ENCODE results near the gene SLC6A4. TPM values are rescaled to one million over a fixed set of nuclear protein-coding genes. Genes with fewer than 3 reads are reported as not detected.

SLC6A4 gene
- total RNA-seq, 2 donors from 2014 or later, result 0.38 to 1.8 TPM

- H3K27ac Mint-ChIP-seq, result no peak overlapping the region
- Histone ChIP-seq H3K27ac (ENCODE audit: low read depth, low read length) (no peak overlapping the region), H3K9me3 (ENCODE audit: control insufficient read depth, low read length) (no peaks in the 10 kb centered on the region), H3K9ac (ENCODE audit: extremely low read depth, low read length, poor library complexity, severe bottlenecking) (no peak overlapping the region), H3K36me3 (ENCODE audit: control insufficient read depth, insufficient read depth, low read length) (no peaks in the 10 kb centered on the region), H3K4me3 (ENCODE audit: low read length) (no peak overlapping the region), H3K27me3 (ENCODE audit: control insufficient read depth, insufficient read depth, low read length, poor library complexity, severe bottlenecking) (no peaks in the 10 kb centered on the region), H3K4me1 (ENCODE audit: control insufficient read depth, insufficient read depth, low read length) (no peaks in the 10 kb centered on the region)
- TF ChIP-seq CTCF (conservative IDR thresholded peaks at IDR 0.05), result peak; percentile 52
- H3K4me3 Mint-ChIP-seq, result no peak overlapping the region
- no peaks in the 10 kb centered on the region for H3K9me3 Mint-ChIP-seq
- WGBS, 2 experiments (ENCODE audit: insufficient coverage in 1 of 2, insufficient read length in 1 of 2), result 88% methylated on average over 5 to 11 of the region's 11 CpGs
- peak; percentile 70 for DNase-seq
- peaks cover 6% of the 10 kb centered on the region for H3K27me3 Mint-ChIP-seq (ENCODE audit: insufficient read depth)
- no peaks in the 10 kb centered on the region for H3K4me1 Mint-ChIP-seq
- H3K36me3 Mint-ChIP-seq (ENCODE audit: low read depth), result no peaks in the 10 kb centered on the region
Observed at GRCh38 chr17:30212750-30213149, 22.7 kb downstream of the SLC6A4 start.

- H3K27ac ChIP-seq (ENCODE audit: low read depth, low read length), result no peak overlapping the region
- Mint-ChIP-seq H3K4me1 (no peaks in the 10 kb centered on the region), H3K27me3 (ENCODE audit: insufficient read depth) (peaks cover 6% of the 10 kb centered on the region), H3K36me3 (ENCODE audit: low read depth) (no peaks in the 10 kb centered on the region), H3K27ac (no peak overlapping the region), H3K9me3 (no peaks in the 10 kb centered on the region), H3K4me3 (no peak overlapping the region)
- 96 to 100% methylated on average over 3 to 6 of the region's 6 CpGs for WGBS, 2 experiments (ENCODE audit: insufficient coverage in 1 of 2, insufficient read length in 1 of 2)
- no peaks in the 10 kb centered on the region for H3K9me3 ChIP-seq (ENCODE audit: control insufficient read depth, low read length)
- no peak overlapping the region for H3K9ac ChIP-seq (ENCODE audit: extremely low read depth, low read length, poor library complexity, severe bottlenecking)
- no peak for TF ChIP-seq CTCF (conservative IDR thresholded peaks at IDR 0.05)
- H3K36me3 ChIP-seq (ENCODE audit: control insufficient read depth, insufficient read depth, low read length), result no peaks in the 10 kb centered on the region
- H3K4me1 ChIP-seq (ENCODE audit: control insufficient read depth, insufficient read depth, low read length), result no peaks in the 10 kb centered on the region
- H3K27me3 ChIP-seq (ENCODE audit: control insufficient read depth, insufficient read depth, low read length, poor library complexity, severe bottlenecking), result no peaks in the 10 kb centered on the region
- no peak for DNase-seq
- H3K4me3 ChIP-seq (ENCODE audit: low read length), result no peak overlapping the region
Observed at GRCh38 chr17:30211371-30211770, 24.1 kb downstream of the SLC6A4 start.

- Histone ChIP-seq H3K4me3 (ENCODE audit: low read length) (no peak overlapping the region), H3K27me3 (ENCODE audit: control insufficient read depth, insufficient read depth, low read length, poor library complexity, severe bottlenecking) (no peaks in the 10 kb centered on the region), H3K9ac (ENCODE audit: extremely low read depth, low read length, poor library complexity, severe bottlenecking) (no peak overlapping the region), H3K9me3 (ENCODE audit: control insufficient read depth, low read length) (no peaks in the 10 kb centered on the region), H3K36me3 (ENCODE audit: control insufficient read depth, insufficient read depth, low read length) (no peaks in the 10 kb centered on the region), H3K27ac (ENCODE audit: low read depth, low read length) (no peak overlapping the region), H3K4me1 (ENCODE audit: control insufficient read depth, insufficient read depth, low read length) (no peaks in the 10 kb centered on the region)
- WGBS, 2 experiments (ENCODE audit: insufficient coverage in 1 of 2, insufficient read length in 1 of 2), result 92 to 97% methylated on average over 9 to 10 of the region's 10 CpGs
- no peak for TF ChIP-seq CTCF (conservative IDR thresholded peaks at IDR 0.05)
- Mint-ChIP-seq H3K4me3 (no peak overlapping the region), H3K36me3 (ENCODE audit: low read depth) (no peaks in the 10 kb centered on the region), H3K27ac (no peak overlapping the region), H3K9me3 (no peaks in the 10 kb centered on the region), H3K4me1 (no peaks in the 10 kb centered on the region), H3K27me3 (ENCODE audit: insufficient read depth) (peaks cover 6% of the 10 kb centered on the region)
- DNase-seq, result no peak
Observed at GRCh38 chr17:30210901-30211300, 24.6 kb downstream of the SLC6A4 start.

All from endodermal cell (in vitro differentiated cells).